WTC11 (cell line): ENCODE measurements around the gene ELMO3. TPM values are rescaled to one million over a fixed set of nuclear protein-coding genes. Genes with fewer than 3 reads are reported as not detected.

Experiments used
- ATAC-seq: fragments of 200-7000 bp; cut with Tn5 transposase; 2 replicates; pipeline ENCODE4 v1.10.0; 2021; ENCODE audit warnings: mild to moderate bottlenecking, moderate library complexity
- CTCF ChIA-PET: fragments of 300-600 bp; sonication (Branson Sonifier 250); formaldehyde crosslinking; loops from one replicate; lab custom pipeline; 2021; ENCODE audit warnings: antibody characterized with exemption; lab: Charles Lee
- POLR2A ChIA-PET: fragments of 350-600 bp; sonication (Branson Sonifier 250); formaldehyde crosslinking; loops from one replicate; lab custom pipeline; 2021; ENCODE audit warnings: antibody characterized with exemption; lab: Charles Lee
- DNase-seq: peaks from one replicate; pipeline ENCODE4 v3.0.0; 2021; ENCODE audit warnings: low spot score
- H3K27ac Mint-ChIP-seq: 2 replicates; pipeline ENCODE4 v1.8.0; 2021; ENCODE audit warnings: mixed read lengths
- H3K27me3 Mint-ChIP-seq: 2 replicates; pipeline ENCODE4 v1.8.0; 2021; ENCODE audit warnings: low read depth, mild to moderate bottlenecking, moderate library complexity, mixed read lengths
- H3K36me3 Mint-ChIP-seq: 2 replicates; pipeline ENCODE4 v1.8.0; 2021; ENCODE audit warnings: mixed read lengths
- H3K4me1 Mint-ChIP-seq: 2 replicates; pipeline ENCODE4 v1.8.0; 2022; ENCODE audit warnings: mixed read lengths
- H3K4me3 Mint-ChIP-seq: 2 replicates; pipeline ENCODE4 v1.8.0; 2021; ENCODE audit warnings: mild to moderate bottlenecking, moderate library complexity, mixed read lengths
- H3K9me3 Mint-ChIP-seq: 2 replicates; pipeline ENCODE4 v1.8.0; 2021; ENCODE audit warnings: mixed read lengths
- CREB1 ChIP-seq: sonication (generic); formaldehyde crosslinking; IDR thresholded peaks from 2 replicates; pipeline ENCODE4 v1.8.0; 2023; ENCODE audit warnings: mild to moderate bottlenecking, missing genetic modification reagents
- ETV6 ChIP-seq: sonication (generic); formaldehyde crosslinking; IDR thresholded peaks from 2 replicates; pipeline ENCODE4 v1.8.1; 2022; ENCODE audit warnings: mild to moderate bottlenecking, missing genetic modification reagents
- FOXK1 ChIP-seq: sonication (generic); formaldehyde crosslinking; IDR thresholded peaks from 2 replicates; pipeline ENCODE4 v1.8.0; 2022; ENCODE audit warnings: mild to moderate bottlenecking, moderate library complexity, missing genetic modification reagents
- FOXP1 ChIP-seq: sonication (generic); formaldehyde crosslinking; IDR thresholded peaks from 2 replicates; pipeline ENCODE4 v1.8.0; 2022; ENCODE audit warnings: missing genetic modification reagents, mild to moderate bottlenecking, moderate library complexity, borderline replicate concordance
- GRHL2 ChIP-seq: fragments of 250-450 bp; sonication (Bioruptor Pico); IDR thresholded peaks from 2 replicates; pipeline ENCODE4 v1.8.0; 2022; ENCODE audit warnings: mild to moderate bottlenecking, moderate library complexity; ENCODE audit not compliant: insufficient replicate concordance, severe bottlenecking
- MXD4 ChIP-seq: fragments of 250-450 bp; sonication (Bioruptor Pico); IDR thresholded peaks from 2 replicates; pipeline ENCODE4 v1.8.0; 2021; ENCODE audit warnings: mild to moderate bottlenecking, moderate library complexity, borderline replicate concordance
- RELA ChIP-seq: sonication (generic); formaldehyde crosslinking; IDR thresholded peaks from 2 replicates; pipeline ENCODE4 v1.8.1; 2022; ENCODE audit warnings: missing genetic modification reagents, mild to moderate bottlenecking, borderline replicate concordance
- SMAD3 ChIP-seq: sonication (generic); formaldehyde crosslinking; IDR thresholded peaks from 2 replicates; pipeline ENCODE4 v1.8.0; 2022; ENCODE audit warnings: missing genetic modification reagents, mild to moderate bottlenecking, borderline replicate concordance
- SP1 ChIP-seq: sonication (generic); formaldehyde crosslinking; conservative IDR thresholded peaks from 2 replicates; pipeline ENCODE4 v1.8.1; 2022; ENCODE audit warnings: missing genetic modification reagents
- TEAD1 ChIP-seq: sonication (generic); formaldehyde crosslinking; IDR thresholded peaks from 2 replicates; pipeline ENCODE4 v1.8.0; 2022; ENCODE audit warnings: mild to moderate bottlenecking, missing genetic modification reagents
- TP53 ChIP-seq: sonication (generic); formaldehyde crosslinking; IDR thresholded peaks from 2 replicates; pipeline ENCODE4 v1.8.1; 2023; ENCODE audit warnings: mild to moderate bottlenecking, missing genetic modification reagents
- ZBTB21 ChIP-seq: sonication (generic); formaldehyde crosslinking; IDR thresholded peaks from 2 replicates; pipeline ENCODE4 v1.8.1; 2023; ENCODE audit warnings: mild to moderate bottlenecking, missing genetic modification reagents, borderline replicate concordance
- ZNF121 ChIP-seq: sonication (generic); formaldehyde crosslinking; IDR thresholded peaks from 2 replicates; pipeline ENCODE4 v1.8.0; 2023; ENCODE audit warnings: missing genetic modification reagents
- total RNA-seq: library from RNA; stranded (reverse); gene quantifications from 3 replicates; pipeline ENCODE4 v1.2.3, GENCODE V29; 2021
- TF ChIP-seq, protein P1 (sequence below): sonication (generic); formaldehyde crosslinking; IDR thresholded peaks from 2 replicates; pipeline ENCODE4 v1.8.0; 2022; ENCODE audit warnings: mild to moderate bottlenecking, missing genetic modification reagents
- TF ChIP-seq, protein P2 (sequence below): sonication (generic); formaldehyde crosslinking; IDR thresholded peaks from 2 replicates; pipeline ENCODE4 v1.8.0; 2022; ENCODE audit warnings: mild to moderate bottlenecking, missing genetic modification reagents
- TF ChIP-seq, protein P3 (sequence below): sonication (generic); formaldehyde crosslinking; IDR thresholded peaks from 2 replicates; pipeline ENCODE4 v1.8.0; 2023; ENCODE audit warnings: missing genetic modification reagents, mild to moderate bottlenecking, borderline replicate concordance
- TF ChIP-seq, protein P4 (sequence below): sonication (generic); formaldehyde crosslinking; IDR thresholded peaks from 2 replicates; pipeline ENCODE4 v1.8.1; 2022; ENCODE audit warnings: mild to moderate bottlenecking, missing genetic modification reagents, moderate library complexity, borderline replicate concordance
- TF ChIP-seq, protein P5 (sequence below): sonication (generic); formaldehyde crosslinking; IDR thresholded peaks from 2 replicates; pipeline ENCODE4 v1.8.1; 2023; ENCODE audit warnings: mild to moderate bottlenecking, moderate library complexity, missing genetic modification reagents
- TF ChIP-seq, protein P6 (sequence below): sonication (generic); formaldehyde crosslinking; IDR thresholded peaks from 2 replicates; pipeline ENCODE4 v1.8.0; 2023; ENCODE audit warnings: mild to moderate bottlenecking, missing genetic modification reagents

Gene ELMO3
- total RNA-seq, 1 experiment from 2014 or later, result 13.6 TPM

DNA sequence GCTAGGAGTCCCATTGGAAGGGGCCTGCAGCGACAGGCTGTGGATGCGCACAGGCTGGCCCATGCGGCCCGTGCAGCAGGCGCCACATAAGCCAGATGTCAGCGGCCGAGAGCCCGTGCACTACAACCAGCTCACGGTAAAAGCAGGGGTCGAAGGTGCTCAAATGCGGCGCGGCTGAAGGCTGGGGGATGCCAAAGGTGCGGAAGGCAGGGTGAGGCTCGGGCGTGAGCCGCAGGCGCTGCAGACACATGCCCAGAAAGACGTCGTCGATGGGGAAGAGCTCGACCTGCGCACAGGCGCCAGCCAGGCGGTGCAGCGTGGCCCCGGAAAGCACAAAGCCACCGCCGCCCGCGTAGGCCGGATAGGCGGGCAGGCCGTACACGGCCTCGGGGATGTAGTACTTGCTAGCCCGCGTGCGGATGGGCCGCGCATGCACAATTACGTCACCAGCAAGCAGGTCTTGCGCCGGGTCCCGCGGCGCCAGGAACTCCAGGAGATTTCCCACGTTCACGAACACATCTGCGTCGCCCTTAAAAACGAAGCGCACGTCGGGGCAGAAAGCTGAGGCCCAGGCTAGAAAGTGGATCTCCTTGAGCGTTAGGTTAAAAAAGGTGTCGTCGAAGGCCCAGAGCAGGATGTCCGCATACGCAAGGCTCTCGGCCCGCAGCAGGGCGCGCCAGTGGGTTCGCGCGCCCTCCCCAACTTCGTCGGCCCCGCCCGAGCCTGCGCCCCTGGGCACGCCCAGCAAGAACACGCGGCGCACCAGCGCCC is 49.5 kb upstream of the ELMO3 start:
- DNase-seq (no peak), ATAC-seq (peak; percentile 41; the same call in 1 of the 2 replicates)
- peaks cover 8% of the 10 kb centered on the region for H3K4me1 Mint-ChIP-seq
- no peak overlapping the region for H3K27ac Mint-ChIP-seq
- peaks cover 16% of the 10 kb centered on the region for H3K36me3 Mint-ChIP-seq
- ChIA-PET CTCF (interaction anchor here (0.6 to 15.3 kb wide), 9 partner anchors 10 to 192 kb away, joined by 3 to 386 read pairs (median 5); partner anchors contain the start of genes CES3, HSF4 and NOL3), POLR2A (no interaction called here)
- no peaks in the 10 kb centered on the region for H3K9me3 Mint-ChIP-seq
- peaks cover 44% of the 10 kb centered on the region for H3K27me3 Mint-ChIP-seq
- H3K4me3 Mint-ChIP-seq, result peak overlapping the region; percentile 48
- TF ChIP-seq ZNF121 (CRISPR knock-in tag), result no peak
- TF ChIP-seq ZBTB21 (CRISPR knock-in tag), result 0 out of 2 replicates have a peak, but pooled peaks have one; percentile 28
- TF ChIP-seq, protein P1, sequence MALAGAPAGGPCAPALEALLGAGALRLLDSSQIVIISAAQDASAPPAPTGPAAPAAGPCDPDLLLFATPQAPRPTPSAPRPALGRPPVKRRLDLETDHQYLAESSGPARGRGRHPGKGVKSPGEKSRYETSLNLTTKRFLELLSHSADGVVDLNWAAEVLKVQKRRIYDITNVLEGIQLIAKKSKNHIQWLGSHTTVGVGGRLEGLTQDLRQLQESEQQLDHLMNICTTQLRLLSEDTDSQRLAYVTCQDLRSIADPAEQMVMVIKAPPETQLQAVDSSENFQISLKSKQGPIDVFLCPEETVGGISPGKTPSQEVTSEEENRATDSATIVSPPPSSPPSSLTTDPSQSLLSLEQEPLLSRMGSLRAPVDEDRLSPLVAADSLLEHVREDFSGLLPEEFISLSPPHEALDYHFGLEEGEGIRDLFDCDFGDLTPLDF (CRISPR knock-in tag), result no peak
- 0 out of 2 replicates have a peak, but pooled peaks have one; percentile 23 for TF ChIP-seq SP1 (CRISPR knock-in tag)
- no peak for TF ChIP-seq ETV6 (CRISPR knock-in tag)
- peak; percentile 74; the same call in 1 of the 2 replicates for TF ChIP-seq SMAD3
- TF ChIP-seq, protein P2, sequence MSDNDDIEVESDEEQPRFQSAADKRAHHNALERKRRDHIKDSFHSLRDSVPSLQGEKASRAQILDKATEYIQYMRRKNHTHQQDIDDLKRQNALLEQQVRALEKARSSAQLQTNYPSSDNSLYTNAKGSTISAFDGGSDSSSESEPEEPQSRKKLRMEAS (CRISPR knock-in tag), result peak; percentile 76; the same call in 1 of the 2 replicates
- TF ChIP-seq, protein P3, sequence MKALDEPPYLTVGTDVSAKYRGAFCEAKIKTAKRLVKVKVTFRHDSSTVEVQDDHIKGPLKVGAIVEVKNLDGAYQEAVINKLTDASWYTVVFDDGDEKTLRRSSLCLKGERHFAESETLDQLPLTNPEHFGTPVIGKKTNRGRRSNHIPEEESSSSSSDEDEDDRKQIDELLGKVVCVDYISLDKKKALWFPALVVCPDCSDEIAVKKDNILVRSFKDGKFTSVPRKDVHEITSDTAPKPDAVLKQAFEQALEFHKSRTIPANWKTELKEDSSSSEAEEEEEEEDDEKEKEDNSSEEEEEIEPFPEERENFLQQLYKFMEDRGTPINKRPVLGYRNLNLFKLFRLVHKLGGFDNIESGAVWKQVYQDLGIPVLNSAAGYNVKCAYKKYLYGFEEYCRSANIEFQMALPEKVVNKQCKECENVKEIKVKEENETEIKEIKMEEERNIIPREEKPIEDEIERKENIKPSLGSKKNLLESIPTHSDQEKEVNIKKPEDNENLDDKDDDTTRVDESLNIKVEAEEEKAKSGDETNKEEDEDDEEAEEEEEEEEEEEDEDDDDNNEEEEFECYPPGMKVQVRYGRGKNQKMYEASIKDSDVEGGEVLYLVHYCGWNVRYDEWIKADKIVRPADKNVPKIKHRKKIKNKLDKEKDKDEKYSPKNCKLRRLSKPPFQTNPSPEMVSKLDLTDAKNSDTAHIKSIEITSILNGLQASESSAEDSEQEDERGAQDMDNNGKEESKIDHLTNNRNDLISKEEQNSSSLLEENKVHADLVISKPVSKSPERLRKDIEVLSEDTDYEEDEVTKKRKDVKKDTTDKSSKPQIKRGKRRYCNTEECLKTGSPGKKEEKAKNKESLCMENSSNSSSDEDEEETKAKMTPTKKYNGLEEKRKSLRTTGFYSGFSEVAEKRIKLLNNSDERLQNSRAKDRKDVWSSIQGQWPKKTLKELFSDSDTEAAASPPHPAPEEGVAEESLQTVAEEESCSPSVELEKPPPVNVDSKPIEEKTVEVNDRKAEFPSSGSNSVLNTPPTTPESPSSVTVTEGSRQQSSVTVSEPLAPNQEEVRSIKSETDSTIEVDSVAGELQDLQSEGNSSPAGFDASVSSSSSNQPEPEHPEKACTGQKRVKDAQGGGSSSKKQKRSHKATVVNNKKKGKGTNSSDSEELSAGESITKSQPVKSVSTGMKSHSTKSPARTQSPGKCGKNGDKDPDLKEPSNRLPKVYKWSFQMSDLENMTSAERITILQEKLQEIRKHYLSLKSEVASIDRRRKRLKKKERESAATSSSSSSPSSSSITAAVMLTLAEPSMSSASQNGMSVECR, result no peak
- no peak for TF ChIP-seq FOXK1 (CRISPR knock-in tag)
- TF ChIP-seq RELA, result peak; percentile 67; the same call in 1 of the 2 replicates
- TF ChIP-seq, all 79 proteins: peak for 5

DNA sequence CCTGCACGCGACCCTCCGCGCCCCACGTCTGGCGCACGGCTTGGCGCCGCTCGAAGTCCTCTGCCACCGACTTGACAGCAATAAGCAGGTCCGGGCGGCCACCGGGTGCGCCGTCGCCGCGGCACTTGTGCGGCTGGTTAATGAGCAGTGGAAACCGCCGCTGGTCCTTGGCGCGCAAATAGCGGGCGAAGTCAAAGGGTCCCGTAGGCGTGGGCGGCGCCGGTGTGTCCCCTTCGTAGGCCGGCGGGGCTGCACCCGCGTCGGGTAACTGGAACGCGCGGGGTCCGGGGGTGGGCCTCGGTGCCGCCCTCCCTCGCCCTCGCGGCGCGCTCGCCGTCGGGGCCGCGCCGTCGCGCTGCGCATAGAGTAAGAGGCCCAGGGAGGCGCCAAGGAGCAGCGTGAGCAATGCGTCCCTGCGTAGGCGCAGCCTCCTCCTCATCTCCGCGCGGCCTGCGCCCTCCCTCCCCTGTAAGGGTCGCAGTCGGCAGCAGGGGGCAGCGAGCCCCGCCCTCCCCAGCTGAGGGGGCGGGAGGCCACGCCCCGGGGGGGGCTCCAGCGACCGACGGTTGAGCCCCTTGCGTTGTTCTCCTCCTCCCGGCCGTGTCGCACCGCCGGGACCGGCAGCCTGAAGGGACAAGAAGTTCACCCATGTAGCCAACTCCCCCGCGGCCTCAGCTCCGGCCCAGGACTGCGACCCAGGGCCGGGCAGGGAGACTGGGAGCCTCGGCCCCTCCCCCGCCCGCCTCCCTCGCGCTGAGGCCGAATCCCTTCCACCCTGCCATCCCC is 48.7 kb upstream of the ELMO3 start:
- Mint-ChIP-seq H3K27me3 (peaks cover 51% of the 10 kb centered on the region), H3K36me3 (peaks cover 12% of the 10 kb centered on the region), H3K9me3 (no peaks in the 10 kb centered on the region), H3K27ac (no peak overlapping the region), H3K4me1 (peaks cover 8% of the 10 kb centered on the region), H3K4me3 (peak overlapping the region; percentile 75)
- DNase-seq (peak; percentile 86), ATAC-seq (peak; percentile 67)
- POLR2A ChIA-PET, result interaction anchor here (0.9 to 1.1 kb wide), 2 partner anchors 20 to 35 kb away, joined by 3 to 4 read pairs; partner anchors contain the start of gene NOL3
- CTCF ChIA-PET, result interaction anchor here (0.5 to 15.3 kb wide), 21 partner anchors 9 to 240 kb away, joined by 3 to 386 read pairs (median 5); partner anchors contain the start of genes CES3, ELMO3, FBXL8 and FHOD1
- TF ChIP-seq TEAD1, result no peak; the same call in 1 of the 2 replicates
- no peak for TF ChIP-seq GRHL2
- TF ChIP-seq, protein P4, sequence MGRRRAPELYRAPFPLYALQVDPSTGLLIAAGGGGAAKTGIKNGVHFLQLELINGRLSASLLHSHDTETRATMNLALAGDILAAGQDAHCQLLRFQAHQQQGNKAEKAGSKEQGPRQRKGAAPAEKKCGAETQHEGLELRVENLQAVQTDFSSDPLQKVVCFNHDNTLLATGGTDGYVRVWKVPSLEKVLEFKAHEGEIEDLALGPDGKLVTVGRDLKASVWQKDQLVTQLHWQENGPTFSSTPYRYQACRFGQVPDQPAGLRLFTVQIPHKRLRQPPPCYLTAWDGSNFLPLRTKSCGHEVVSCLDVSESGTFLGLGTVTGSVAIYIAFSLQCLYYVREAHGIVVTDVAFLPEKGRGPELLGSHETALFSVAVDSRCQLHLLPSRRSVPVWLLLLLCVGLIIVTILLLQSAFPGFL (CRISPR knock-in tag), result no peak
- TF ChIP-seq ETV6 (CRISPR knock-in tag), result peak; percentile 69; the same call in 1 of the 2 replicates
- TF ChIP-seq, protein P5, sequence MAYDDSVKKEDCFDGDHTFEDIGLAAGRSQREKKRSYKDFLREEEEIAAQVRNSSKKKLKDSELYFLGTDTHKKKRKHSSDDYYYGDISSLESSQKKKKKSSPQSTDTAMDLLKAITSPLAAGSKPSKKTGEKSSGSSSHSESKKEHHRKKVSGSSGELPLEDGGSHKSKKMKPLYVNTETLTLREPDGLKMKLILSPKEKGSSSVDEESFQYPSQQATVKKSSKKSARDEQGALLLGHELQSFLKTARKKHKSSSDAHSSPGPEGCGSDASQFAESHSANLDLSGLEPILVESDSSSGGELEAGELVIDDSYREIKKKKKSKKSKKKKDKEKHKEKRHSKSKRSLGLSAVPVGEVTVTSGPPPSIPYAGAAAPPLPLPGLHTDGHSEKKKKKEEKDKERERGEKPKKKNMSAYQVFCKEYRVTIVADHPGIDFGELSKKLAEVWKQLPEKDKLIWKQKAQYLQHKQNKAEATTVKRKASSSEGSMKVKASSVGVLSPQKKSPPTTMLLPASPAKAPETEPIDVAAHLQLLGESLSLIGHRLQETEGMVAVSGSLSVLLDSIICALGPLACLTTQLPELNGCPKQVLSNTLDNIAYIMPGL, result peak; percentile 90
- TF ChIP-seq, protein P6, sequence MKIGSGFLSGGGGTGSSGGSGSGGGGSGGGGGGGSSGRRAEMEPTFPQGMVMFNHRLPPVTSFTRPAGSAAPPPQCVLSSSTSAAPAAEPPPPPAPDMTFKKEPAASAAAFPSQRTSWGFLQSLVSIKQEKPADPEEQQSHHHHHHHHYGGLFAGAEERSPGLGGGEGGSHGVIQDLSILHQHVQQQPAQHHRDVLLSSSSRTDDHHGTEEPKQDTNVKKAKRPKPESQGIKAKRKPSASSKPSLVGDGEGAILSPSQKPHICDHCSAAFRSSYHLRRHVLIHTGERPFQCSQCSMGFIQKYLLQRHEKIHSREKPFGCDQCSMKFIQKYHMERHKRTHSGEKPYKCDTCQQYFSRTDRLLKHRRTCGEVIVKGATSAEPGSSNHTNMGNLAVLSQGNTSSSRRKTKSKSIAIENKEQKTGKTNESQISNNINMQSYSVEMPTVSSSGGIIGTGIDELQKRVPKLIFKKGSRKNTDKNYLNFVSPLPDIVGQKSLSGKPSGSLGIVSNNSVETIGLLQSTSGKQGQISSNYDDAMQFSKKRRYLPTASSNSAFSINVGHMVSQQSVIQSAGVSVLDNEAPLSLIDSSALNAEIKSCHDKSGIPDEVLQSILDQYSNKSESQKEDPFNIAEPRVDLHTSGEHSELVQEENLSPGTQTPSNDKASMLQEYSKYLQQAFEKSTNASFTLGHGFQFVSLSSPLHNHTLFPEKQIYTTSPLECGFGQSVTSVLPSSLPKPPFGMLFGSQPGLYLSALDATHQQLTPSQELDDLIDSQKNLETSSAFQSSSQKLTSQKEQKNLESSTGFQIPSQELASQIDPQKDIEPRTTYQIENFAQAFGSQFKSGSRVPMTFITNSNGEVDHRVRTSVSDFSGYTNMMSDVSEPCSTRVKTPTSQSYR, result peak; percentile 30; the same call in 1 of the 2 replicates
- peak; percentile 80; the same call in 1 of the 2 replicates for TF ChIP-seq CREB1
- TF ChIP-seq ZNF121 (CRISPR knock-in tag), result no peak
- 0 out of 2 replicates have a peak, but pooled peaks have one; percentile 17 for TF ChIP-seq FOXK1 (CRISPR knock-in tag)
- TF ChIP-seq TP53 (CRISPR knock-in tag), result peak; percentile 79; the same call in 1 of the 2 replicates
- TF ChIP-seq FOXP1 (CRISPR knock-in tag), result peak; percentile 92
- no peak for TF ChIP-seq MXD4
